Measurements from ENCODE around the gene UVRAG. TPM values are rescaled to one million over a fixed set of nuclear protein-coding genes. Genes with fewer than 3 reads are reported as not detected.
"Not testable (repeated sequence)": the region's sequence is repeated elsewhere in the genome, so short reads cannot be mapped to it uniquely, and the experiment has no call there.

The UVRAG gene
- total and polyA plus RNA-seq, 7 donors = 6.2 to 16.8 (median 13.6) TPM

DNA sequence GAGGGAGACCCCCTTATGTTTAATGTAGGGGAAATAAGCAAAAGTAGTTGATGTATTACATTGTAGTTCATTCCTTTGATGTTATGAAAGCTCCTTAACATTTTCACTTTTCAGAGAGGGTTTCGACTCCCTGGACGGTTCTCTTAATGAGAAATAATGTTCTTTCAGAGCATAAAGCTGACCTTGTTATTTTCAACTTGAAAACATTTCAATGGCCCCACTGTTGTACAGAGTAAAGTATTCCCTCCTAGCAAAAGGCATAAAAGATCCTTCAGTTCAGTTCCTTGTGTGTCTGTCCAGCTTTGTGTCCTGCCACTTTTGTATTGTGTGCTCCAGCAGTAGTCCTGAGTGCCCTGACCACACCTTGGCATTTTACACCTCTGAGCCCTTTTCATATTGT, 63.9 kb downstream of the UVRAG start:
- H3K36me3 ChIP-seq (ENCODE audit: insufficient read depth in 1 of 2, low read depth in 1 of 2) = peaks cover 0 to 6% of the 10 kb centered on the region in 2 donors
- no peaks in the 10 kb centered on the region for H3K27me3 ChIP-seq (ENCODE audit: insufficient read depth in 3 of 3, low read length in 2 of 3)
- ATAC-seq (no peak), DNase-seq (no peak)
- 85 to 91% (median 86%) methylated on average over 2 of the region's 2 CpGs for WGBS, 3 donors
- no peak overlapping the region for H3K4me3 ChIP-seq
- intact Hi-C loops (cut with DNase I) = no loop called here
- H3K4me1 ChIP-seq = no peaks in the 10 kb centered on the region
- no peak overlapping the region for H3K27ac ChIP-seq
- H3K9me3 ChIP-seq = no peaks in the 10 kb centered on the region
- no peak for TF ChIP-seq CTCF (IDR thresholded peaks at IDR 0.05)

- Histone ChIP-seq H3K36me3 (ENCODE audit: insufficient read depth in 1 of 2, low read depth in 1 of 2) (peaks cover 0 to 6% of the 10 kb centered on the region in 2 donors), H3K27ac (no peak overlapping the region), H3K27me3 (ENCODE audit: insufficient read depth in 3 of 3, low read length in 2 of 3) (no peaks in the 10 kb centered on the region), H3K9me3 (no peaks in the 10 kb centered on the region), H3K4me3 (no peak overlapping the region), H3K4me1 (no peaks in the 10 kb centered on the region)
- DNase-seq (no peak), ATAC-seq (no peak)
- WGBS, 3 donors = 82 to 89% (median 85%) methylated on average over 9 of the region's 9 CpGs
- intact Hi-C loops (cut with DNase I) = no loop called here
- no peak for TF ChIP-seq CTCF (IDR thresholded peaks at IDR 0.05)
Observed at GRCh38 chr11:75879737-75880136, 64.7 kb downstream of the UVRAG start.

DNA sequence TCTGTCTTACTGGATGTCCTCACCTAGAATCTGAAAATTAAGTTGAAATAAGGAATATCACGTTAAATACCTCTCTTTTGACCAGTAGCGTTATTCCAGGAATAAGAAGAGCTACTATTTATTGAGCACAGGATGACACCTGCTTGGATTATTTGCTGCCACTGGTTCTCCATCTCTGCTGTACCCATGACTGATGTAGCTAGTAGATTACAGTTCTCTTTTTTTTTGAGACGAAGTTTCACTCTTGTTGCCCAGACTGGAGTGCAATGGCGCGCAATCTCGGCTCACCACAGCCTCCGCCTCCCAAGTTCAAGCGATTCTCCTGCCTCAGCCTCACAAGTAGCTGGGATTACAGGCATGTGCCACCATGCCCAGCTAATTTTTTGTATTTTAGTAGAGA, 65.3 kb downstream of the UVRAG start:
- ATAC-seq; intact Hi-C loops (cut with DNase I); DNase-seq; H3K27me3 ChIP-seq (ENCODE audit: insufficient read depth in 3 of 3, low read length in 2 of 3); H3K27ac ChIP-seq; H3K36me3 ChIP-seq (ENCODE audit: insufficient read depth in 1 of 2, low read depth in 1 of 2); H3K4me3 ChIP-seq; H3K9me3 ChIP-seq; H3K4me1 ChIP-seq: not testable (repeated sequence)
- WGBS, 3 donors = 94 to 98% (median 96%) methylated on average over 8 of the region's 8 CpGs

GRCh38 chr11:75884321-75884720, 69.3 kb downstream of the UVRAG start:
- no peaks in the 10 kb centered on the region for H3K4me1 ChIP-seq
- no peak overlapping the region for H3K4me3 ChIP-seq
- H3K27ac ChIP-seq = no peak overlapping the region
- DNase-seq = no peak
- no peaks in the 10 kb centered on the region for H3K27me3 ChIP-seq (ENCODE audit: insufficient read depth in 3 of 3, low read length in 2 of 3)
- peaks cover 0 to 12% of the 10 kb centered on the region in 2 donors for H3K36me3 ChIP-seq (ENCODE audit: insufficient read depth in 1 of 2, low read depth in 1 of 2)
- intact Hi-C loops (cut with DNase I) = no loop called here
- TF ChIP-seq CTCF (IDR thresholded peaks at IDR 0.05) = no peak
- no peak for ATAC-seq
- no peaks in the 10 kb centered on the region for H3K9me3 ChIP-seq

DNA sequence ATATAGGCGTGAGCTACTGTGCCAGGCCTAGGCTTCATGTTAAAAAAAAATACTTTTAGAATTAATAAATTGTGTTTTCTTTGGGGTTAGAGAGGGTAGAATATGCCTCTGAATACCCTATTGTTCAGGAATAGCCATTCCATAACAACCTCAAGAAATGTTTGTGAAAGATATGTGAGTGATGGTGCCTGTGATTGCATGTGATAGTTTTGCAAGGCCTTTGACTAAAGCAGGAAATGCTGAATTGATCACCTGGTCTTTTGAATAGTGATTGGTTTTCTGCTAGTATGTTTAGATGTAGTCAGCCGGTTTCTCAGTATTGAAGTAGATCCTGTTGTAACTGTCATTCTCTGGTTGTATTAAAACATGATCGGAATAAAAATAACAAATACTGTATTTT, 73.4 kb downstream of the UVRAG start:
- Histone ChIP-seq H3K4me1 (no peaks in the 10 kb centered on the region), H3K9me3 (no peaks in the 10 kb centered on the region), H3K4me3 (no peak overlapping the region), H3K36me3 (ENCODE audit: insufficient read depth in 1 of 2, low read depth in 1 of 2) (peaks cover 0 to 21% of the 10 kb centered on the region in 2 donors), H3K27ac (no peak overlapping the region), H3K27me3 (ENCODE audit: insufficient read depth in 3 of 3, low read length in 2 of 3) (no peaks in the 10 kb centered on the region)
- DNase-seq (no peak), ATAC-seq (no peak)
- WGBS, 3 donors = 97 to 99% (median 99%) methylated on average over 3 of the region's 3 CpGs
- no peak for TF ChIP-seq CTCF (IDR thresholded peaks at IDR 0.05)
- intact Hi-C loops (cut with DNase I) = no loop called here
